Measurements from ENCODE around the gene LMTK2.

DNA sequence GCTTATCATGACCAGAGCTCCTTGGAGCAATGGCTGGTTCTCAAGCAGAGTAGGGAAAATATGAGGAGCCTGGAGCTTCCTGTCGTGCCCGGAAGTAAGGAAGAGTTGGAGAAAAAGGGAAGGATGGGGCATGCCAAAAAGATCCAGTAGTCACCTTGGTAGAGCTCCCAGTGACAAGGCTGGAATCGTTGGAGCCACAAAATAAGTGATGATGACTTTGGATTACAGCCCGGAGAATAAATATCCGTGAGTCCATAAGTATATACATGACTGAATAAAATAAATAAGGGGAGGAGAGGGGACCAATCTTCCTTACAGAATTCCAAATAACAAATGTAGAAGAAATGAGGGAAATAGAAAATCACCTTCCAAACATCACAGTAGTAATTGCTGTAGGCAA lies 29.3 kb downstream of the LMTK2 start:
- TF ChIP-seq EZH2phosphoT487 (conservative IDR thresholded peaks at IDR 0.05; ENCODE audit: low read length): no peak
- TF ChIP-seq CTCF (IDR thresholded peaks at IDR 0.05; ENCODE audit: insufficient read depth, low read length, poor library complexity, severe bottlenecking): no peak

All from SU-DHL-6 (cell line).